Medulla oblongata (tissue), 1 donor: ENCODE measurements around the gene IFITM1.
"Not testable (repeated sequence)": the region's sequence is repeated elsewhere in the genome, so short reads cannot be mapped to it uniquely, and the experiment has no call there.

Experiments used
- DNase-seq: peaks from one replicate; pipeline ENCODE4 v3.0.0-alpha.2; 2015; ENCODE audit errors: extremely low spot score

Gene IFITM1

DNA sequence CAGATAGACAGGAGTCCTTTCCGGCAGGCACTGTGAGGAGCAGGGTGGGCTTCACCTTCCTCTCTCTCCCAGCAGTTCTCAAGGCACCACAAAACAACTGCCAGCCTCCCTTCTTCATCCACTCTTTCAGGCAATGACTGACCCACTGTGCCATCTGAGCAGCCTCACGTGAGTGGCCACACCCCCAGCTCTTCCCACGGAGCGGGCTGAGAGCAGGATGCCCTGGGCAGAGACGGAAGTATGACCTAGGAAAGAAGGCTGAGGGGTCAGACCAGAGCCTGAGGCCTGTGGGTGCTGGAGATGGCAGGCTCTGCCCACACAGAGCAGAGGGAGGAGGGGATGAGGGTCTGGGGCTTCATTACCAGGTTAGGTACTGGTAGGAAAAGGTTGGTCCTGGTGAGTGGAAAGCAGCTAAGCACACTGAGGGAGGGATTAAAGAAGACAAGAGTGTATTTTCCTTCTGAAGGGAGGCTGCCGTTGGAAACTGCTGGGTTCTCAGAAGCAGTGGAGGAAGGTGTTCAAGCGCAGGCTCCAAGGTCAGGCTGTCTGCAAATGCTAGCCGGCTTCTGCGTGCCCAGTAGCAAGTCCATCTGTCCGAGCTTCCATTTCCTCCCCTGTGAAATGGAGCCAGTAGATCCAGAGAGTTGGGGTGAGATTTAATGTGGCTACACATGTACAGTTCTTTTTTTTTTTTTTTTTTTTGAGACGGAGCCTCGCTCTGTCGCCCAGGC, 31.0 kb upstream of the IFITM1 start:
- no peak for DNase-seq

DNA sequence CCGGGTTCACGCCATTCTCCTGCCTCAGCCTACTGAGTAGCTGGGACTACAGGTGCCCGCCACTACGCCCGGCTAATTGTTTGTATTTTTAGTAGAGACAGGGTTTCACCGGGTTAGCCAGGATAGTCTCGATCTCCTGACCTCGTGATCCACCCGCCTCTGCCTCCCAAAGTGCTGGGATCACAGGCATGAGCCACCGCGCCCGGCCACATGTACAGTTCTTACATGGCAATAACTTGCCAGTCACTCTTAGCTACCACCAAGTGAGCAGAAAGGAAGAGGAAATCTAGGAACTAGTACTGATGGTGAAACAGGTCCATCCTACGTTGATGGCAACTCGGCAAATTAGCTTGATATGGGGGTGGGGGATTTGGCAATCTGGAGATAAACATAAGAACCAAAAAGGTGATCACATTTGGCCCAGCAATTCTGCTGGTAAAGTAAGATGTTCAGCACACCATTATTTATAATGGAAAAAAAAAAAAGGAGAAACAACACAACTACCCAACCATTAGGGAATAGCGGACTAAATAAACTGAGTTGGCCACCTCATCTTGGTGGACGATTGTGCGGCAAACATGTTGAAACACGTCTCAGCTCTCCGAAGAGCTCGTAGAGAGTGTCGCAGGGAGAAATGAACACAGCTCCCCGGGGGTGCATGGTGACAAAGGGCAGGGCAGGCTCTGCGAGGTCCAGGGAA, 30.3 kb upstream of the IFITM1 start:
- DNase-seq: no peak

DNA sequence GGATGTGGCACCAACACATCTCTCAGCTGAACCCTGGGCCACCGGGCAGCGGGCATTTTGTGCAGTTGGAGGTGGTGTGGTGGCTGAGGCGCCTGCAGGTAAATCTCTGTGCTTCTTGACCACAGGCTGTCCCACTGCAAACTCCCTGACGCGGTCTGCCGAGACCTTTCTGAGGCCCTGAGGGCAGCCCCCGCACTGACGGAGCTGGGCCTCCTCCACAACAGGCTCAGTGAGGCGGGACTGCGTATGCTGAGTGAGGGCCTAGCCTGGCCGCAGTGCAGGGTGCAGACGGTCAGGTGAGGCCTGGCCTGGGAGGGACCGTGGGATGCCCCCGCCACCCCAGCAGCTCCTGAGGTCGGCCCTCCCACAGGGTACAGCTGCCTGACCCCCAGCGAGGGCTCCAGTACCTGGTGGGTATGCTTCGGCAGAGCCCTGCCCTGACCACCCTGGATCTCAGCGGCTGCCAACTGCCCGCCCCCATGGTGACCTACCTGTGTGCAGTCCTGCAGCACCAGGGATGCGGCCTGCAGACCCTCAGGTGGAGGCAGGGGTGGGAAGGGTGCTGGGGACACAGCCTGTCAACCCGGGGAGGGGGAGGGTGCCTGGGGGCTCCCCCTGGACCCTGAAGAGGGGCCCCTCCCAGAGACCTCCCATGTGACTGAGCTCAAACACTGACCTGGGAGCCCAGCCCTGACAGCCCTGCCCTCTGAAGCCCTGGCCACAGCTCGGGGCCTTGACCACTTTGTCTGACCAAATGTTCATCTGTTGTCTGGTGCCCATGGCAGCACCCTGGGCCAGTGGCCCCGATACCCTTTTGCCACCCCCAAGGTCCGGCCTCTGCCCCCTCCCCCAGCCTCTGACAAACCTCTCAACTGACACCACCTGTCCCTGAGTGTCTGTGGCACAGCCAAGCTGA, 29.5 kb upstream of the IFITM1 start:
- DNase-seq: no peak

DNA sequence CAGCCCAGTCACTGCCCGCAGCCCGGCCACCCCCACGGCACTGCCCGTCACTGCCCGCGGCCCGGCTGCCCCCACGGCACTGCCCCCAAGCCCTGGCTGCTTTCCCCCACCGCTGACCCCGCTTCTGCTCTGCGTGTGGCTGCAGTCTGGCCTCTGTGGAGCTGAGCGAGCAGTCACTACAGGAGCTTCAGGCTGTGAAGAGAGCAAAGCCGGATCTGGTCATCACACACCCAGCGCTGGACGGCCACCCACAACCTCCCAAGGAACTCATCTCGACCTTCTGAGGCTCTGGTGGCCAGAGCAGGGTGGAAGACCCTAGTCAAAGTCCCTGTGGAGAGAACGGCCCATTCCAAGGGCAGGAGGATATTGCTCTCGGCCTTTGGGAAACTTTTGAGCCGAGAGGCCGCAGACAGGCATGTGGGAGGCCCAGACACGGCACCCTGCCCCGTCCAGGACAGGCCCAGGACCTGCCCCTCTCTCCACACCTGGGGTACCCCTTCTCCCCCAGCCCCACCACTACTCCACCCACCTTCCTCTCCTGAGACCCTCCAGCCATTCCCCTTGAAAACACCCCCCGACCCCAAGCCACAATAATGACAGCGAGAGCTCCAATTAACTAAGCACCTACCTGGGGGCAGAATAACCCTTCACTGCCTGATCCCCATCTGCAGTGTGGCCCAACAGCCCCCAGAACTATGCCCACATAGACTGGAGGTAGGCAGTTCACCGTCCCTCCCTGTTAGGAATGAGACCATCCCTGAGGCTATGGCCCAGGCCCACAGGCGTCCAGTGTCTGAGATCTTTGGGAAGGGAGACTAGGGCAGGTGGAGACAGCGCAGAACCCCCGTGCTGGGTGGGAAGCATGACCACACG, 28.6 kb upstream of the IFITM1 start:
- DNase-seq: no peak

DNA sequence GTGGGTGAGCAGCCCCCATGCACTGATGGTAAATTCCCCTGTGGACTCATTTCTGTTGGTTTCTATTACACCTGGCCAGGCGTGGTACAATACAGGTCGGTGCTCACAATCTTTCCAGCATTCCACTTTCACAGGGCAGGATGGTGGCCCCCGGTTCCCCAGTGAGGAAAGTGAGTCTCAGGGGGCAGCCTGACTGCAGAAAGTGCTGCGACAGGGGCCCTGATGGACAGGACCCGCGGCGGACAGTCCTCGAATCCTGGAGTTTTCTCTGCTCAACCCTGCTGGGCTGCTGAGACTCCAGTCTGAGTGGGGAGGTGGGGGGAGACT, 28.0 kb upstream of the IFITM1 start:
- DNase-seq: no peak

DNA sequence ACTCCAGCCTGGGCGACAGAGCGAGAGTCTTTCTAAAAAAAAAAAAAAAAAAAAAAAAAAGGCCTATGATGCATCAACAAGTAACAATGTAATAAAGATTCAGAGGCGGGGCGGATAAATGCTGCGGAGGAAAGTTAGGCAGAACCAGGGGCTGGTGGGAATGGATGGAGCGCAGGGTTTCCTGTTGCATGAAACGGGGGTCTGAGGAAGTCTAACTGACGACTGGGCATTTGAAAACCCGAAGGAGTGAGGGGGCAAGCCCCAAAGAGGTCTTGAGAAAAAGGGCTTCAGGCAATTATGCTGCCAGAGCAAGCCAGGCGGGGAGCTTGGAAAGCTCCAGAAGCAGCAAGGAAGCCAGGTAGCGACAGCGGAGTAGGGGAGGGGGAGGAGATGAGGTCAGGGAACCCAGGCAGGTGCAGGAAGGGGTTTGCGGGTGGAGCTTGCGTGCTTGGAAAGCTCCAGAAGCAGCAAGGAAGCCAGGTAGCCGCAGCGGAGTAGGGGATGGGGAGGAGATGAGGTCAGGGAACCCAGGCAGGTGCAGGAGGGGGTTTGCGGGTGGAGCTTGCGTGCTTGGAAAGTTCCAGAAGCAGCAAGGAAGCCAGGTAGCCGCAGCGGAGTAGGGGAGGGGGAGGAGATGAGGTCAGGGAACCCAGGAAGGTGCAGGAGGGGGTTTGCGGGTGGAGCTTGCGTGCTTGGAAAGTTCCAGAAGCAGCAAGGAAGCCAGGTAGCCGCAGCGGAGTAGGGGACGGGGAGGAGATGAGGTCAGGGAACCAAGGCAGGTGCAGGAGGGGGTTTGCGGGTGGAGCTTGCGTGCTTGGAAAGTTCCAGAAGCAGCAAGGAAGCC, 26.6 kb upstream of the IFITM1 start:
- DNase-seq: not testable (repeated sequence)

DNA sequence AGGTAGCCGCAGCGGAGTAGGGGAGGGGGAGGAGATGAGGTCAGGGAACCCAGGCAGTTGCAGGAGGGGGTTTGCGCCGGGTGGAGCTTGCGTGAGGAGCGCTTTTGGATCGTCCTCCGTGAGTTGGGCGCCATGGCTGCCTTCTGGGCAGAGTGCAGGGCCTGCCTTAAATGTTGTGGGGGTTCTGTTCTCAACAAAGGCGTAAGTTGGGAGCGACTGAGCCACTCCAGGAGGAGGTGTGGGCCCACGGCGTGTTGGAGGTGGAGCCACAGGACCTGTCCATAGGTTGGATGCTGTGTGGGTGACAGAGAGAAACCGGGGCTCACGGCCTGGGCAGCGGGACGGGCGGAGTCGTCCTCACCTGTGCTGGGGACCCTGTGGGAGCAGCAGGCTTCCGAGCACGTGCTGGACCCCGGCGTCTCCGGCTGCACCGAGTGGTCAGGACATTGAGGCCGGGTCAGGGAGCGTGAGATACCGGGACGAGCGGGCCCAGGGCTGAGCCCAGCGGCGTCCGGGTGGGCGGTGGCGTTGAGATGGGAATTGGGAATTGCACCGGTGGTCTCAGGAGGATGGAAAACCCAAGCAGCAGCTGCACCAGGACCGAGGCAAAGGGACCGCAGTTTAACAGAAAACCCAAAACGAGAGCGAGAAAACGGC, 25.9 kb upstream of the IFITM1 start:
- no peak for DNase-seq

DNA sequence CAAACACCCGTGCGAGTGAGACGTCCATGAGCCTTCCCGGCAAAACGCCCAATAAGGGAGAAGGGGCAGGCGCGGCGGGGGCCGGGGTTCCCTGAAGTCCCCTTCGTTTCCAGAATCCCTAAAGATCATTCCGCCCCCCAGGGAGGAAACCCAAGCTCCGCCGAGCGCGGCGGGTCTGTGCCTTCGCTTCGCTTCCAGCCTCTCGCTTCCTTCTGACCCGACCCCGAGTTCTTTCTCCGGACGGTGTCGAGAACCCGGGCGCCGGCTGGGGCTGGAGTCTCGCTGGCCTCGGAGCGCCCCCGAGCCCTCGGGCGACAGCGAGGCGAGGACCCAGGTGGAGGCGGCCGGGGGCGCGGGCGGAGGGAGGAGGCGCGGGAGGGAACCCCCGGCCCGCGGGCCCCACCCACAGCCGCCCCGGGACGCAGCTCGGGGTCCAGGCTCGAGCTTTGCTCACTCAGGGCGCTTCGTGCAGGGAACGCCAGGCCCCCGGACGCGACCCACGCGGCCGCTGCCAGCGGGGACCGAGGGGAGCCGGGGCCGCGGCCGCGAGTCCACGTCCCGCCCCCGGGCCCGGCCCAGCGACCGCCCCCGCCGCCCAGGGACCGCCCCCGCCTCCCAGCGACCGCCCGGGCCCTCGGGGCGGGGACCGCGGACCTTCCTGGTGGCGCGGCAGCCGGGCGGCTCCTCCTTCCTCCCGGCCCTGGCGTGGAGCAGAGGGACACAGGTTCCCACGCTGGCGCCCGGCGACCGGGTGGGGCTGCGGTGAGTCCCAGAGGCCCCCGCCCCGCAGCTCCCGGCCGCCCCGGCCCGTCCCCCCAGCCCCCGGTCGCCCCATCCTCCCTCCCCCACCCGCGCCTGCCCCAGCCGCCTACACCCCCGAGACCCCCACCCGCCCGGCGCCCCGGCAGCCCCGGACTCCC, 25.1 kb upstream of the IFITM1 start, which contains the start of gene PGGHG:
PGGHG (plus strand) TSS at position 649 of the 920 bp plus-strand sequence. CDS start 691 bp downstream, outside the sequence.
- DNase-seq: no peak

DNA sequence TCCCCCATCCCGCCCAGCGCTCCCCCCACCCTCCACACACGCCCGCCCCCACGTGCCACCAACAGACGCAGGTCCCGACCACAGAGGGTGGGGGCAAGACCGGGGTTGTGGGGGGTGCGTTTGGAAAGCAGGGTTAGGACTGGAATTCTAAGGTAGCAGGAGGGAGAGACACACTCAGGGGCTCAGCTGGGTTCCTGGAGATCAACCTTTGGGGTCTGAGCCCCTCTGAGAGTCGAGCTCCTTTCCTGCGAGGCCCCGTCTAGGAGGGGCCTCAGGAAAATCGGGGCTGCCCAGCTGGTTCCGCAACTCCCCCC, 24.5 kb upstream of the IFITM1 start:
- no peak for DNase-seq

DNA sequence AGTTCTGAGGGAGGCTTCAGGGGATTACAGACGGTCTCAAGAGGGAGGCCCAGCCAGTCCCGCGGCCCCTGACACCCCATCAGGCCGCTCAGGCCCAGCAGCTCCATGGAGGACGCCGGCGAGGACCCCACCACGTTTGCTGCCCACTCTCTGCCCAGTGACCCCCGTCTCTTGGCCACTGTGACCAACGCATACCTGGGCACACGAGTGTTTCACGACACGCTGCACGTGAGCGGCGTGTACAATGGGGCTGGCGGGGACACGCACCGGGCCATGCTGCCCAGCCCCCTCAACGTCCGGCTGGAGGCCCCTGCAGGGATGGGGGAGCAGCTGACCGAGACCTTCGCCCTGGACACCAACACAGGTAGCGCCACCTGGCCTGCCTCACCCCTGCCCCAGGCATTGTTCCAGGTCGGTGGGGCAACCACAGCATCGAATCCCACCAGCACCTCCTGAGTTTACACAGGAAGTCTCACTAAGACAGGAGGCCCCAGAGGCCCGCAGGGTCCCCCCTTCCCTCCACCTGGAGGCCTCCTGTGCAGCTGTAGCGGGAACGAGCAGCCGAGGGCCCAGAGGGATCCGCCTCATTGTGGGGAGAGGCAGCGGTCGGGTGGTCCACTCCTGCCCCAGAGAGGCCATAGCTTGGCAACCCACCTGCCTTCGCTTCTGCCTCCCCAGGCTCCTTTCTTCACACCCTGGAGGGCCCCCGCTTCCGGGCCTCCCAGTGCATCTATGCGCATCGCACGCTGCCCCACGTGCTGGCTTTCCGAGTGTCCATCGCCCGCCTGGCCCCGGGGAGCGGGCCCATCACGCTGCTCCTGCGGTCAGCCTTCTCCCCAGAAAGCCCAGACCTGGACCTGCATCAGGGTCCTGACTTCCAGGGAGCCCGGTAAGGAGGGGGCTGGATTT, 23.9 kb upstream of the IFITM1 start:
- DNase-seq: no peak

DNA sequence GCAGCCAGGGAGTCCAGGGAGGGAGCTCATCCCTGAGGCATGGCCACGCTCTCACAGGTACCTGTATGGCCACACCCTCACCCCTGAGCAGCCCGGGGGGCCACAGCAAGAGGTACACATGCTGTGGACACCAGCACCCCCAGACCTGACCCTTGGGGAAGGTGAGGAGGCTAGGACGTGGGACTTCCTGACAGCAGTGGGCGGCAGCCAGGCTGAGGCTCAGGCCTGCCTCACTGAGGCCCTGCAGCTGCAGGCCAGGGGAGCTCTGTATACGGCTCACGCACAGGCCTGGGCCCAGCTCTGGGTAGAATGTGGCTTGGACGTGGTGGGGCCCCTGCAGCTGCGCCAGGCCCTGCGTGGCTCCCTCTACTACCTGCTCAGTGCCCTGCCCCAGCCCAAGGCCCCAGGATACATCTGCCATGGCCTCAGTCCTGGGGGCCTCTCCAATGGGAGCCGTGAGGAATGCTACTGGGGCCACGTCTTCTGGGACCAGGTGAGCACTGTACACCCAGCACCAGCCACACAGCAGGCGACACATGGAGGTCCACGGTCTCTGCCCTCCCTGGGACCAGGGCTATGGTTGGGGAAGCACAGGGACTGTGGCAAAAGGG, 23.1 kb upstream of the IFITM1 start:
- no peak for DNase-seq

DNA sequence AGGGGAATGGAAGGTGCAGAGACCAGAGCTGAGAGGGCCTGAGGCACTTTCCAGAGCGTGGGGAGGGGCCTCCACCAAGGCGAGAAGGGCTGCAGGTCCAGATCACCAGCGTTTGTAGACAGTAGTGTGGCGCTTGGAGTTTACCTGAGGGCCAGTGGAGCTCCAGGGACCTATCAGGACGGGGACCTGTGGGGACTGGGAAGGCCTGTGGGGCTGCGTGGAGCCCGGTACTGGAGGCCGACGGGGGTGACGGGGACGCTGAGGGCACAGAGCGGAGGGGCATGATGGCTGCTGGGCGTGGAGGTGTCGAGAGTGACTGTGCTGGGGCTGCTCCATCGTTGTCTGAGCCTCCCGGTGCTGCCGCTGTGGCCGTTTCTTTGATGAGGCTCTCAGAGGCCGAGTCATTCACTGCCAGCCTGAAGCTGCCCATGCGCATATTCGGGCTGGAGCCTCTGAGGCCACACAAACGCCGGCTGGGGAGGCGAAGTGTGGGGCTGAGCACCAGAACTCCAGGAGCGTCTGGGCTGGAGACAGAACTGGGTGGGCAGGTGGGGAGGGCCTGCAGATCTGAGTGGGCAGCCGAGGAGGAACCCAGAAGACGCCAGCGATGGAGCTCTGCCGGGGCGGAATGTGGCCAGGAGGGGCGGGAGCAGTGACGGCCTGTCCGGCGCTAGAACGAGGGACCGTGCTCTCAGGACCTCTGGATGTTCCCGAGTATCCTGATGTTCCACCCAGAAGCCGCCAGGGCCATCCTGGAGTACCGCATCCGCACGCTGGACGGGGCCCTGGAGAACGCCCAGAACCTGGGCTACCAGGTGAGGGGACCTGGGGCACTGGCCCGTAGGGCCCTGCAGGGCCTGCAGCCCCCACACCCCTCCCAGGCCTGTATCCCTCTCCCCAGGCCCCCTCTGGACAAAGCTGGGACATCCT, 22.3 kb upstream of the IFITM1 start:
- DNase-seq: no peak

DNA sequence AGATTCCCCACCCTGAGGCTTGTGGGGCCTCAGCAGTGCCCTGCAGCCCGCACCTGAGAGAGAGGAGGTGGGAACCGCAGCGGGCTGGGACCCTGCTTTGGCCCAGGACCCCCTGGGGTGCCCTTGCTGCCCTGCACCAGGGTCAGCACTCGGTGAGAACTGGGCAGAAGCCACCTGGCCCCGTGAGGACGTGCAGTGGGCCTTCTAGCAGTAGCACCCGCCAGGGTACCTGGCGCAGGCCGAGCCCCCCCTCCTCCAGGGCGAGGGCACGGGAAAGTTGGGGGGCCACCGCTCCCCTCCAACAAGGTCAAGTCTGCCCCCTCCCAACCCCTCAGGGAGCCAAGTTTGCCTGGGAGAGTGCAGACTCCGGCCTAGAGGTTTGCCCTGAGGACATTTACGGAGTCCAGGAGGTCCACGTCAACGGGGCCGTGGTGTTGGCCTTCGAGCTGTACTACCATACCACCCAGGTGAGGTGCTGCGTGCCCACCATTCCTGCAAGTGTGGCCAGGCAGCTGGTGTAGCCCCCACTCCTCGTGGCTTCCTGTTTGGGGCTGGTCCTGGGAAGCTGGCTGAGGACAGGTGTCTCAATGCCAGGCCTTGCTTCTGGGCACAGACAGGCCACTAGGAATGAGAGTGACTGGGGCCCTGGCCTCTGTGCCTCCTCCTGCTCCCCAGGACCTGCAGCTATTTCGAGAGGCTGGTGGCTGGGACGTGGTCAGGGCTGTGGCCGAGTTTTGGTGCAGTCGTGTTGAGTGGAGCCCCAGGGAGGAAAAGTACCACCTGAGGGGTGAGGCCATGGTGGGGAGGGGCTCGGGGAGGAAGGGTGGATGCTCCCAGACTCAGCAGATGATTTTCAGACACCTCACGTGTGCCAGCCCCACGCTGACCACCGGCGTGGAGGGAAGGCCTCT, 21.4 kb upstream of the IFITM1 start:
- DNase-seq: no peak

DNA sequence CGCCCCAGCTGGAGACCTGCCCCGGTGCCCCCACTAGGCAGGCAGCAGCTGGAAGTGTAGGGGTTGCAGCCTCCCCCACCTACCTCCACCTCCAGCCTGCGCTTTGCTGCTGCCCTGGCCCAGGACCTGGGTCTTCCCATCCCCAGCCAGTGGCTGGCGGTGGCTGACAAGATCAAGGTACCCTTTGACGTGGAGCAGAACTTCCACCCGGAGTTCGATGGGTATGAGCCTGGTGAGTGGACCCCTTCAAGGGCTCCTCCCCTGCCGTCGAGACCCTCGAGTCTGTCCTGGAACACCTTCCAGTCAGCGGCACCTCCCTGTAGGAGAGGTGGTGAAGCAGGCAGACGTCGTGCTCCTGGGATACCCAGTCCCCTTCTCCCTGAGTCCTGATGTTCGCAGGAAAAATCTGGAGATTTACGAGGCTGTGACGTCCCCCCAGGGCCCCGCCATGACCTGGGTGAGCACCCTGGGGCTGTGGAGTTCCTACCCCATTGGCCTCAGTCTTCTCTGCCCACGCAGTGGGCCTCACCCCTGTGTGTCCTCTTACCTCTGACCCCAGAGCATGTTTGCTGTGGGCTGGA, 20.5 kb upstream of the IFITM1 start:
- no peak for DNase-seq
